ENCODE results near the gene PLCB1. TPM values are rescaled to one million over a fixed set of nuclear protein-coding genes. Genes with fewer than 3 reads are reported as not detected.
A peak's percentile ranks its signal among the peaks of the same experiment; 100 is the strongest.
"Not testable (repeated sequence)": the region's sequence is repeated elsewhere in the genome, so short reads cannot be mapped to it uniquely, and the experiment has no call there.

Gene PLCB1
- total and polyA plus RNA-seq, 2 donors: 16.8 to 147 TPM

DNA sequence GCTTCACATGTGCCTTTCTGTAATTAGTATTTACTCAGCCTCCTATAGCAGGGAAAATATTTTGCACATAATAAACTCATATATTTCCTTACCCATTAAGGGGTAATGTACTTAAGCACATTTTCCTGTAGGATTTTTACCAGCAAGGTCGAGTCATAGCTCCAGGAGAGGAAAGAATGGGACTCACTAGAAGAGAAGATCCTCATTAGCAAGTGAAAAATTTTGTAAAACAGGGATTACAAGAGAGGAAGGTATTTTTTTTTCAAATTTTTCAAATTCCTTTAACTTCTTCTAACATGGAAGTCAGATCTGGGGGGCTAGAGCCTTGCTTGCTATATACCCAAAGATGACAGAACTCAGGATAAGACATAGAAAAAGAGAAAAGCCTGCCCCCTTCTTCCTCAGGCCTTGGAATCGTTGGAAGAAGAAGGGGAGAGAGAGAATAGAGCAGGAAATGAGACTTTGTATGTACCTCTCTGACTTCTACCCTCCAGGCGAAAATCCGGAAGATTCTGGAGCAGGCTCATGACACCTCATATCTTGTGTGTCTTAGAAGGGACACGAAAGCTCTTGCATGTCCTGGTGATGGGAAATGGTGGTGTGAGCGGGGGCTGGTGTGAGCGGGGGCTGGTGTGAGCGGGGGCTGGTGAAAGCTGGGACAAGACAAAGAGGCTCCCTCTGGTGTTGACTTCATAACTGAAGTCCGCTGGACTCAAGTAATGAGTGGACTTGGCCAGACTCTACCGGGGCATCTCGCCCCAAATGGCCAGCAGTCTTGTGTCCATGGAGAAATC lies 679.9 kb downstream of the PLCB1 start:
- peak overlapping the region; percentile 16 for H3K27ac ChIP-seq (ENCODE audit: low read depth)
- no peaks in the 10 kb centered on the region for H3K4me1 ChIP-seq (ENCODE audit: insufficient read depth)
- no peaks in the 10 kb centered on the region for H3K36me3 ChIP-seq (ENCODE audit: insufficient read depth)
- DNase-seq (ENCODE audit: extremely low spot score): no peak
- 90% methylated on average over 11 of the region's 11 CpGs for WGBS
- no peak overlapping the region for H3K4me3 ChIP-seq (ENCODE audit: low read depth, low read length)

GRCh38 chr20:8812817-8813216 lies 680.8 kb downstream of the PLCB1 start:
- no peak overlapping the region for H3K27ac ChIP-seq (ENCODE audit: low read depth)
- DNase-seq (ENCODE audit: extremely low spot score): no peak

GRCh38 chr20:8815208-8815607 lies 683.1 kb downstream of the PLCB1 start:
- no peak for DNase-seq (ENCODE audit: extremely low spot score)
- WGBS: 80% methylated on average over 4 of the region's 4 CpGs
- H3K4me1 ChIP-seq (ENCODE audit: insufficient read depth): no peaks in the 10 kb centered on the region
- no peak overlapping the region for H3K4me3 ChIP-seq (ENCODE audit: low read depth, low read length)
- no peaks in the 10 kb centered on the region for H3K36me3 ChIP-seq (ENCODE audit: insufficient read depth)
- no peak overlapping the region for H3K27ac ChIP-seq (ENCODE audit: low read depth)

More at GRCh38 chr20:8812817-8813216, 680.8 kb downstream of the PLCB1 start:
- Histone ChIP-seq H3K36me3 (ENCODE audit: insufficient read depth) (no peaks in the 10 kb centered on the region), H3K4me1 (ENCODE audit: insufficient read depth) (no peaks in the 10 kb centered on the region), H3K4me3 (ENCODE audit: low read depth, low read length) (no peak overlapping the region)
- 85% methylated on average over 7 of the region's 7 CpGs for WGBS

GRCh38 chr20:8829256-8829655 lies 697.2 kb downstream of the PLCB1 start:
- H3K4me1 ChIP-seq (ENCODE audit: insufficient read depth): no peaks in the 10 kb centered on the region
- no peak overlapping the region for H3K4me3 ChIP-seq (ENCODE audit: low read depth, low read length)
- WGBS: 86% methylated on average over 5 of the region's 5 CpGs

DNA sequence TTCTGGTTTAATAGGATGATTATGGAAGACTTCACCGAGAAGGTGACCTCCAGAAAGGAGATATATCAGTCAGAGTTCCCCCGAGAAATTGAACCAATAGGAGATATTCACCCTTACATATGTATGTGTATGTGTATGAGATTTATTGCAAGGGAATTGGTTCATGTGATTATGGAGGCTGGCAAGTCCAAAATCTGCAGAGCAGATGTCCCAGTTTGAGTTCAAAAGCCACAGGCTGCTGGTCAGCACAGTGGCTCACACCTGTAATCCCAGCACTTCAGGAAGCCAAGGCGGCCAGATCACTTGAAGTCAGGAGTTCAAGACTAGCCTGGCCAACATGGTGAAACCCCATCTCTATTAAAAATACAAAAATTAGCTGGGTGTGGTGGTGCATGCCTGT lies 702.2 kb downstream of the PLCB1 start:
- not testable (repeated sequence) for H3K27ac ChIP-seq (ENCODE audit: low read depth); DNase-seq (ENCODE audit: extremely low spot score); H3K4me3 ChIP-seq (ENCODE audit: low read depth, low read length); H3K36me3 ChIP-seq (ENCODE audit: insufficient read depth); H3K4me1 ChIP-seq (ENCODE audit: insufficient read depth)
- WGBS: 97% methylated on average over 3 of the region's 3 CpGs

More at GRCh38 chr20:8829256-8829655, 697.2 kb downstream of the PLCB1 start:
- no peak for DNase-seq (ENCODE audit: extremely low spot score)
- Histone ChIP-seq H3K27ac (ENCODE audit: low read depth) (no peak overlapping the region), H3K36me3 (ENCODE audit: insufficient read depth) (no peaks in the 10 kb centered on the region)

DNA sequence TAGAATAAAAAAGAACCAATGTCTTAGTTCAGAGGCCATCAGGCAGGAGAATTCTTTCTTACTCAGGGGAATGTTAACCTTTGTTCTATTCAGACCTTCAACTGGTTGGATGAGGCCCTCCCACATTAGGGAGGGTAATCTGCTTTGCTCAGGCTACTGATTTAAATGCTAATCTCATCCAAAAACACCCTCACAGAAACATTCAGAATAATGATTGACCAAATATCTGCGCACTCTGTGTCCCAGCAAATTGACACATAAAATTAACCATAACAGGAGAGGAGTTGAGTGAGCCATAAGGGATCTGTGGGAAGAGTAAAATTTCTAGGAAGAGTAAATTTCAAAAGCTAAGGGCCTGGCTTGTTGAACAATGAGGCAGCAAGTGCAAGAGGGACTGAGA lies 702.8 kb downstream of the PLCB1 start:
- H3K4me1 ChIP-seq (ENCODE audit: insufficient read depth): no peaks in the 10 kb centered on the region
- no peak overlapping the region for H3K4me3 ChIP-seq (ENCODE audit: low read depth, low read length)
- DNase-seq (ENCODE audit: extremely low spot score): no peak
- no peak overlapping the region for H3K27ac ChIP-seq (ENCODE audit: low read depth)
- H3K36me3 ChIP-seq (ENCODE audit: insufficient read depth): no peaks in the 10 kb centered on the region
- WGBS: 99% methylated on average over 1 of the region's 1 CpG

DNA sequence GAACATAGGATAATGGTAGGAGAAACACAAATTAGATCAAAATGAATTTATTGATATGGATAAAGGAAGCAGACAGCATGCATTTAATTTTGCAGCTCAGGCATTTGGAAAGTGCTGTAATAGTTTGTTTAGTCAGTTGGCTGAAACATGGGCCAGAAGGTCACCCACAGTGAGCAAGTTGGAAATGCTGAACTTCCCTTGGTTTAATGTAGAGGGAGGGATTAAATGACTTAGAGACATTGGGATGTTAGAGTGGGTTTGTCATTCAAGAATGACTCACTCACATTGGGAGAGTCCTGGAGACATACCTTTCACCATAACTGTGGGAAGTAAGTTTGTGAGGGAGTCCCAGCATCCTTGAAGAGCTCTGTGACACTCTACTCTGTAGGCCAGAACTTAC lies 705.3 kb downstream of the PLCB1 start:
- Histone ChIP-seq H3K27ac (ENCODE audit: low read depth) (no peak overlapping the region), H3K36me3 (ENCODE audit: insufficient read depth) (no peaks in the 10 kb centered on the region), H3K4me1 (ENCODE audit: insufficient read depth) (no peaks in the 10 kb centered on the region), H3K4me3 (ENCODE audit: low read depth, low read length) (no peak overlapping the region)
- no peak for DNase-seq (ENCODE audit: extremely low spot score)

GRCh38 chr20:8842525-8842924 lies 710.5 kb downstream of the PLCB1 start:
- WGBS: 94% methylated on average over 13 of the region's 13 CpGs
- Histone ChIP-seq H3K27ac (ENCODE audit: low read depth) (no peak overlapping the region), H3K4me1 (ENCODE audit: insufficient read depth) (no peaks in the 10 kb centered on the region), H3K36me3 (ENCODE audit: insufficient read depth) (no peaks in the 10 kb centered on the region), H3K4me3 (ENCODE audit: low read depth, low read length) (no peak overlapping the region)
- DNase-seq (ENCODE audit: extremely low spot score): no peak

- H3K4me3 ChIP-seq (ENCODE audit: low read depth, low read length): no peak overlapping the region
- no peak for DNase-seq (ENCODE audit: extremely low spot score)
- no peaks in the 10 kb centered on the region for H3K36me3 ChIP-seq (ENCODE audit: insufficient read depth)
- WGBS: 67% methylated on average over 5 of the region's 5 CpGs
- H3K4me1 ChIP-seq (ENCODE audit: insufficient read depth): no peaks in the 10 kb centered on the region
- no peak overlapping the region for H3K27ac ChIP-seq (ENCODE audit: low read depth)
Measured at GRCh38 chr20:8844179-8844578, 712.1 kb downstream of the PLCB1 start.

GRCh38 chr20:8849990-8850389 lies 717.9 kb downstream of the PLCB1 start:
- H3K4me3 ChIP-seq (ENCODE audit: low read depth, low read length): no peak overlapping the region
- 95% methylated on average over 7 of the region's 7 CpGs for WGBS
- H3K36me3 ChIP-seq (ENCODE audit: insufficient read depth): no peaks in the 10 kb centered on the region
- no peaks in the 10 kb centered on the region for H3K4me1 ChIP-seq (ENCODE audit: insufficient read depth)
- H3K27ac ChIP-seq (ENCODE audit: low read depth): no peak overlapping the region
- DNase-seq (ENCODE audit: extremely low spot score): no peak

GRCh38 chr20:8851446-8851845 lies 719.4 kb downstream of the PLCB1 start:
- no peaks in the 10 kb centered on the region for H3K36me3 ChIP-seq (ENCODE audit: insufficient read depth)
- H3K27ac ChIP-seq (ENCODE audit: low read depth): no peak overlapping the region
- DNase-seq (ENCODE audit: extremely low spot score): no peak
- no peak overlapping the region for H3K4me3 ChIP-seq (ENCODE audit: low read depth, low read length)
- no peaks in the 10 kb centered on the region for H3K4me1 ChIP-seq (ENCODE audit: insufficient read depth)
- WGBS: 91% methylated on average over 1 of the region's 1 CpG

DNA sequence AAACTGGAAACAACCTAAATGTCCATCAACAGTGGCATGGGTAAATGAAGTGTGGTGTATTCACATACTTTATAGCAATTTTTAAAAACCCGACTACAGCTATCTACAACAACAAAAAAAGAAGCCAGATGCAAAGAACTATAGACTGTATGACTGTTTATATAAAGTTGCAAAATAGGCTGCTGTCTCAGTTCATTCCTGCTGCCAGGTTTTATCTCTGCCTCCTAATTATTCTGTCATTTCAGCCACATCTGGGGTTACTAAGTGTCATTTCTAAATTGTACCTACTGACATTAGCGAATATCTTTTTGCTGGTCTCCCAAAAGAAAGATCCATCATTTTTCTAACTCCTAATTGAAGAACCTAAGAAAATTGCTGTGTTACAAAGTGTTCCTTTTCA lies 719.9 kb downstream of the PLCB1 start:
- not testable (repeated sequence) for H3K27ac ChIP-seq (ENCODE audit: low read depth); DNase-seq (ENCODE audit: extremely low spot score); H3K36me3 ChIP-seq (ENCODE audit: insufficient read depth); H3K4me3 ChIP-seq (ENCODE audit: low read depth, low read length); H3K4me1 ChIP-seq (ENCODE audit: insufficient read depth)
- whole genome bisulfite sequencing: 69% methylated on average over 2 of the region's 2 CpGs

DNA sequence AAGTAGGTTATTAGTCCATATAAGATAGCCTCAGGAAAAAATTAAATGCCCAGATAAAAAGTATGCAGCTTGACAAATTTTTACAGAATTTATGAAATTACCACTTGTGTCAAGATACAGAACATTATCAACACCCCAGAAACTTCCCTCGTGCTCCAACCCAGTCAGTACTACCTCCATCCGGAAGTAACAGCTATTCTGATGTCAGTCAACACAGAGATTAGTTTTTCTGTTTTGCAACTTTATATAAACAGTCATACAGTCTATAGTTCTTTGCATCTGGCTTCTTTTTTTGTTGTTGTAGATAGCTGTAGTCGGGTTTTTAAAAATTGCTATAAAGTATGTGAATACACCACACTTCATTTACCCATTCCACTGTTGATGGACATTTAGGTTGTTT lies 721.1 kb downstream of the PLCB1 start:
- not testable (repeated sequence) for H3K4me1 ChIP-seq (ENCODE audit: insufficient read depth); DNase-seq (ENCODE audit: extremely low spot score); H3K4me3 ChIP-seq (ENCODE audit: low read depth, low read length); H3K27ac ChIP-seq (ENCODE audit: low read depth); H3K36me3 ChIP-seq (ENCODE audit: insufficient read depth)
- 88% methylated on average over 3 of the region's 3 CpGs for WGBS

DNA sequence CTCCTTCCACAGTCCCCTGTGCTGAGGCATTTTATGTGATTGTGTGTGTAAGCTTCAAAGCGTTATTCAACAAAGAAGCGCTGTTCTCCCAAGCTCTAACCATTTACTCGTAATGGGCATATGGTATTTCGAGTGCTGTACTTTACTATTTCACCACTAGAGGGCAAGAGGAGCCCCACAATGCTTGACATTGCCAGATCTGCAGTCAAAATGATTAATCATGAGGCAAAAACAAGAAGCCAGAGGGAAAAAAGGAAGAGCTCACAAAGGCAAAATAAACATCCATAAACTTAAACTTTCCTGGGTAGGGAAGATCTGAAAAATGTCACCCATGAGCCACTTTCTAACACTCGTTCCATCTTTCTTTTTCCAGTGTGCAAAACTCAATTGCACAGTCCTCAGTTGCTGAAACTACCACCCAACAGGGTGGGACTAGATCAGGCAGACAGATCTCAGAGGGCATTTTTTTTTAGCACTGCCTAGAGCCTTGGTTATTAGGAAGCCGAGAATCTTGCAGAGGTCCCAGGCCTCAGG lies 721.8 kb downstream of the PLCB1 start:
- 11% methylated on average over 6 of the region's 6 CpGs for WGBS
- DNase-seq (ENCODE audit: extremely low spot score): peak; percentile 70
- Histone ChIP-seq H3K36me3 (ENCODE audit: insufficient read depth) (no peaks in the 10 kb centered on the region), H3K4me3 (ENCODE audit: low read depth, low read length) (no peak overlapping the region), H3K4me1 (ENCODE audit: insufficient read depth) (no peaks in the 10 kb centered on the region), H3K27ac (ENCODE audit: low read depth) (peak overlapping the region; percentile 60)
